GM18907 (cell line): Measurements from ENCODE around the gene KCNH2.
"Not testable (repeated sequence)": the region's sequence is repeated elsewhere in the genome, so short reads cannot be mapped to it uniquely, and the experiment has no call there.

Experiments
- ATAC-seq: cut with Tn5 transposase; IDR thresholded peaks from one replicate; pipeline ENCODE4 v1.9.1; 2021; ENCODE audit warnings: mild to moderate bottlenecking, moderate library complexity; ENCODE audit not compliant: unreplicated experiment

KCNH2 gene

DNA sequence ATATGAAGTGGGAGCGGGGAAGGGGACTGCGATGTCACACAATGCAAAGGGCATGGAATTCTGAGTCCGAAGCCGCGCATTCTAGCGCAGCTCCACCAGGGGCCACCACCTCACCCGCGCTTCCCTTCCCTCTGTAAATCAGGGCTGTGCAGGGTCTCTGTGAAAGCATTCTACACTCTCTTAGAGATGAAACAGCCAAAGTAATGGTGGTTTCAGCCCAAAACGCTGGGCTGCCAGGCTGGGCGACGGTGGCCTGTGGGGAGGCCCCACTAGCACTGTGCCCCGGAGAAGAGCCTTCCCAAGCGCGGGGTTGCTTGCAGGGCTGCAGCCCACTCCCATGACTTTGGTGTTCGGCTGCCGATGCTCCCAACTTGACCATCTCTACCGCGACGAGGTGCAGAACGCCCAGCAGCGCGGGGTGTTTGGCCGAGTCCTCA lies 34.8 kb upstream of the KCNH2 start:
- ATAC-seq: no peak

- ATAC-seq: no peak
These were observed 34.0 kb upstream of the KCNH2 start for GRCh38 chr7:151012031-151012692.

- ATAC-seq: not testable (repeated sequence)
These were observed 33.5 kb upstream of the KCNH2 start for GRCh38 chr7:151011616-151012015.

DNA sequence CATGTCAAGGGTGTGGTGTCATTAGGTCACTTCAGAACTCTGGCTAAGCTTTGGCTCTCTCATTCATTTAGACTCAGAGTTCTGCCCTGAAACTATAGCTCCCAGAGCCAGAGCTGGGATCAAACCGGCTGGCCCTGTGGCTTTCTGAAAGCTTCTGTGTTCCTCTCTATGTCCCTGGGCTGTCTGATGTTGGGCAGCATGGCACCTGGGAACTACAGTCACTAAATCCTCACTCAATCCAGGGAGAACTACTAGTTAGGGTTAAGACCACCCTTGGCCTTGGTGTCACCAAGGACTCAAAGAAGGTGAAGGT lies 32.9 kb upstream of the KCNH2 start:
- ATAC-seq: no peak

GRCh38 chr7:151010307-151011096 lies 32.4 kb upstream of the KCNH2 start:
- ATAC-seq: no peak

DNA sequence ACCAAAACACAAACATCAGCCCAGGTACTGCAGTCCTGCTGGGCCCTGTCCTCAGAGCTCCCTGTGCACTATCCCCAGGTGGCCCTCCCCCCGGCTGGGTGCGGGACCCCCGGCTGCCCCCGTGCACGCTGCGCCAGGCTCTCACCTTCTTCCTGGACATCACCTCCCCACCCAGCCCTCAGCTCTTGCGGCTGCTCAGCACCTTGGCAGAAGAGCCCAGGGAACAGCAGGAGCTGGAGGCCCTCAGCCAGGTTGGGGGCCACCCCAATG lies 31.9 kb upstream of the KCNH2 start:
- no peak for ATAC-seq

- ATAC-seq: no peak
These were observed 31.4 kb upstream of the KCNH2 start for GRCh38 chr7:151009327-151010036.

- peak; percentile 84 for ATAC-seq
These were observed 30.6 kb upstream of the KCNH2 start for GRCh38 chr7:151008511-151009323.

DNA sequence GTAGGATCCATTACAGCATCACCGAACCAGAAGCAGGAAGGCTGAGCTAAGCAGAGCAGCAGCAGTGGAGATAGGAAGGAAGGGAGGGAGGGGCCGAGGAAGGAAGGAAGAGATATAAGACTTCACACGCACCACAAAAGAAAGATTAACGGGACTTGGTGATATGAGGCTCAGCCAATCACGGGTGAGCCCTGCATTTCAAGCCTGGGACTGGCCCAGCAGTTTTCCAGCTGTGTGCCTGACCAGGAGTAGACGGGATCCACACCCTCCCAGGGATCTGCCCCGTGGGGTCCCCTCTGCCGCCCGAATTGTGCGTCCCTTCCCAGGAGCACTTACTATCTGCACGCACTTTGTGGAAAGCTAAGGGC lies 30.0 kb upstream of the KCNH2 start:
- no peak for ATAC-seq

- ATAC-seq: no peak
These were observed 29.4 kb upstream of the KCNH2 start for GRCh38 chr7:151007469-151007898.

GRCh38 chr7:151006590-151007300 lies 28.6 kb upstream of the KCNH2 start:
- ATAC-seq: no peak

DNA sequence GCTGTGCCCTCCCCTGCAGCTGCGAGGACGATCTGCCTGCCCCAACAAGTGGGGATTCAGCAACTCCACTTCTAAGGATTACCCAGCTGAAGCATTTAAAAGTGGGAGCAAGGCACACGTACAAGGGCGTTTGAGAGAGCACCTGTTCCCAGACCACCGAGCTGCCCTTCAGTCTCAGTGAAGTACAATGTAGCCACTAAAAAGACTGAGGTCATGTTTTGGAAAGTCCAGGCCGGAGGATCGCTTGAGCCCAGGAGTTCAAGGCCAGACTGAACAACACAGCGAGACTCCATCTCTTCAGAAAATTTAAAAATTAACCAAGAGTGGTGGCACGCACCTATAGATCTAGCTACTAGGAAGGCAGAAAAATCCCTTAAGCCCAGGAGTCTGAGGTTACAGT lies 27.4 kb upstream of the KCNH2 start:
- ATAC-seq: no peak

GRCh38 chr7:151003572-151003971 lies 25.5 kb upstream of the KCNH2 start:
- no peak for ATAC-seq

DNA sequence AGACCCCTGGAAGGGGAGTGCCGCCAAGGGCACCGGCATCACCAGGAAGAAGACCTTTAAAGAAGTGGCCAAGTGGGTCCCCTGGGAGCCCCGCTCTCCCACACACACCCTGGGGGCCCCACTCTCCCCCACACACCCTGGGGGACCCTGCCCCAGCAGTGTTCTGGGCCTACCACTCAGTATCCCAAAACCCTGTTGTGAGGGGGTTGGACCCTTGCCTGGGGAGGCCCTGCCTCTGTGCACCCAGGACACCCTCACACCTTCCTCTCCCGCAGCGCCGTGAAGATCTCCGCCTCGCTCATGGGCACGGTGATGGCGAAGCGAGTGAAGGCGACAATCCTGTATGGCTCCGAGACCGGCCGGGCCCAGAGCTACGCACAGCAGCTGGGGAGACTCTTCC lies 23.4 kb upstream of the KCNH2 start:
- ATAC-seq: no peak

GRCh38 chr7:151000897-151001495 lies 22.9 kb upstream of the KCNH2 start:
- no peak for ATAC-seq

DNA sequence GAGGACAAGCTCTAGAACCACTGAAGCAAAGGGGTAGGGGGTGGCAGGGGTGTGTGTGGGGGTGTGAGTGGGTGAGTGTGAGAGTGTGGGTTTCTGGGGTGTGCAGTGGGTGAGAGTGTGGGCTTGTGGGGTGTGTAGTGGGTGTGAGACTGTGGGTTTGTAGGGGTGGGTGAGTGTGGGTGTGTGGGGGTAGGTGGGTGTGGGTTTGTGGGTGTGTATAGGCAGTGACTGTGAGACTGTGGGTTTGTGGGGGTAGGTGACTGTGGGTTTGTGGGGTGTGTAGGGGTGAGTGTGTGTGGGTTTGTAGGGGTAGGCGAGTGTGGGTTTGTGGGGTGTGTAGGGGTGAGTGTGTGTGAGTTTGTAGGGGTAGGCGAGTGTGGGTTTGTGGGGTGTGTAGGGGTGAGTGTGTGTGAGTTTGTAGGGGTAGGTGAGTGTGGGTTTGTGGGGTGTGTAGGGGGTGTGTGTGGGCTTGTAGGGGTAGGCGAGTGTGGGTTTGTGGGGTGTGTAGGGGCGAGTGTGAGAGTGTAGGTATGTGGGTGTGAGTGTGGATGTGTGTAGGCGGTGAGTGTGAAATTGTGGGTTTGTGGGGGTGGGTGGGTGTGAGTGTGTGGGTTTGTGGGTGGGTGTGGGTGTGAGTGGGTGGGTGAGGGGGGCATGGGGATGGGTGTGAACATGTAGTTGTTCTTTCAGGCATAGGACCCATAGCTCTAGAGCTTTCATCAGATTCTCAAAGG lies 21.5 kb upstream of the KCNH2 start:
- ATAC-seq: no peak

DNA sequence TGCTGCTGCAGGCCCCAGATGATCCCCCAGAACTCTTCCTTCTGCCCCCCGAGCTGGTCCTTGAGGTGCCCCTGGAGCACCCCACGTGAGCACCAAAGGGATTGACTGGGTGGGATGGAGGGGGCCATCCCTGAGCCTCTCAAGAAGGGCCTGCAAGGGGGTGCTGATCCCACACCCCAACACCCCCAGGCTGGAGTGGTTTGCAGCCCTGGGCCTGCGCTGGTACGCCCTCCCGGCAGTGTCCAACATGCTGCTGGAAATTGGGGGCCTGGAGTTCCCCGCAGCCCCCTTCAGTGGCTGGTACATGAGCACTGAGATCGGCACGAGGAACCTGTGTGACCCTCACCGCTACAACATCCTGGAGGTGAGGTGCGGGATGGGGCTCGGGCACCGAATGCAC lies 20.9 kb upstream of the KCNH2 start:
- ATAC-seq: no peak

GRCh38 chr7:150998341-150998740 lies 20.2 kb upstream of the KCNH2 start:
- ATAC-seq: no peak

DNA sequence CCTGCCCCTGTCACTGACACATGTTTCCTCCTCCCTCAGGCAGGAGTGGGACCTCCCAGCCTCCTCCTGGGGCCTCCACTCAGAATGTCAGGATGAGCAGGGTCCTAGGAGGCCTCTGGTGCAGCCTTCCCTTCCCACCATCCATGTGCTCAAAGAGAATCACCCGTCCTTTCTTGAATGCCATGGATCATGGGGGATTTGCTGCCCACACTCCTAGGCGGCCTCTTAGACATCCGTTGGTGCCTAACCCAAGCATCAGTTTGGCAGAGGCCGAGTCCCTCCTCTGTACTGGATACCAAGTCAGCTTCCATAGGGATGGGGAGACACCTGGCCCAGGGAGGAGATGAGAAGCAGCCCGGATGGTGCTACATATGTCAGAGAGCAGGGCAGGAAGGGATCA lies 19.7 kb upstream of the KCNH2 start:
- ATAC-seq: no peak

GRCh38 chr7:150997075-150997511 lies 19.0 kb upstream of the KCNH2 start:
- ATAC-seq: no peak
